Measurements from ENCODE around the gene SLC35C1. TPM values are rescaled to one million over a fixed set of nuclear protein-coding genes. Genes with fewer than 3 reads are reported as not detected.

SLC35C1 gene
- total RNA-seq, 1 experiment from 2014 or later: 9.5 TPM

- Histone ChIP-seq H3K36me3 (ENCODE audit: low read depth, low read length) (peaks cover 4% of the 10 kb centered on the region; the same call in 1 of the 2 replicates), H3K9me3 (ENCODE audit: low read length) (no peaks in the 10 kb centered on the region), H4K20me1 (ENCODE audit: low read length) (no peaks in the 10 kb centered on the region), H3K27me3 (ENCODE audit: low read length) (no peaks in the 10 kb centered on the region), H3K9me2 (replicated peaks; ENCODE audit: low read length) (no peaks in the 10 kb centered on the region), H3K4me3 (ENCODE audit: low read length) (no peak overlapping the region), H3K79me2 (ENCODE audit: low read length) (no peaks in the 10 kb centered on the region), H3K4me1 (ENCODE audit: insufficient read depth, low read length) (no peaks in the 10 kb centered on the region), H3F3A (ENCODE audit: low read length, unreplicated experiment) (no peaks in the 10 kb centered on the region), H2AFZ (ENCODE audit: low read length) (no peak overlapping the region), H3K27ac (ENCODE audit: low read length) (no peak overlapping the region), H3K9ac (ENCODE audit: low read length) (no peak overlapping the region), H3K4me2 (ENCODE audit: low read length) (no peak overlapping the region)
- intact Hi-C loops (cut with micrococcal nuclease): no loop called here
- BruUV-seq (replicated peaks): no TSS peak
- TF ChIP-seq EZH2phosphoT487 (IDR thresholded peaks at IDR 0.05; ENCODE audit: borderline replicate concordance, low read length) (no peak), EZH2 (IDR thresholded peaks at IDR 0.05; ENCODE audit: low read length, unreplicated experiment) (no peak)
- ATAC-seq (no peak), DNase-seq (no peak)
- CTCF ChIA-PET: no interaction called here
- POLR2A ChIA-PET (ENCODE audit: unreplicated experiment): no interaction called here
These were observed 55.4 kb downstream of the SLC35C1 start for GRCh38 chr11:45860348-45860747.

DNA sequence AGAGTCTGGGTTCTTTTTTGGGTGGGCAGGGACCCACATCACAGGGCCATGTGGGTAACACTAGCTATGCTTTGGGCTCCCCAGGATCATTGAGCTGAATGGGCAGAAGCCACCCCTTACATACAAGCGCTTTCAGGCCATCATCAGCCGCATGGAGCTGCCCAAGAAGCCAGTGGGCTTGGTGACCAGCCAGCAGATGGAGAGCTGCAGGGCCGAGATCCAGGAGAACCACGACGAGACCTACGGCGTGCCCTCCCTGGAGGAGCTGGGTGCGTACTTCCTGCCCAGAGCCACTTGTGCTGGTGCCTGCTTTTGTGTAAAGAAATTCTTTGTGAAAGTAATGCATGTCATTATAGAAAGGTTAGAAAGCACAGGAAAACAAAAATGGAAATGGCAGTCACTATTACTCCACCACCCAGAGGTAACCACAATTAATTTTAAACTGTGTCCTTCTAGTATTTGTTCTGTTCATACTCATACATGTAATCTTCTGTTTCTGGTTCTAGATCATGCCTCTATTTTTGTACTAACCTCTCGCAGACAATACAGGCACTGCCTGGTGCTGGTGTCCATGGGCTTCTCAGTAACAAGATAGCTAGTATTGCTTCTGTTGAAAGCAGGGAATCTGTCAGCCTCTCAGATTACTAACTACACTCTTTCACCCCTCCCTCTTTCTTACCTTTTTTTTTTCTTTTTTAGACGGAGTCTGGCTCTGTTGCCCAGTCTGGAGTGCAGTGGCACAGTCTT is 56.0 kb downstream of the SLC35C1 start:
- no peaks in the 10 kb centered on the region for H3K4me1 ChIP-seq (ENCODE audit: insufficient read depth, low read length)
- H2AFZ ChIP-seq (ENCODE audit: low read length): no peak overlapping the region
- no peak for TF ChIP-seq EZH2phosphoT487 (IDR thresholded peaks at IDR 0.05; ENCODE audit: borderline replicate concordance, low read length)
- H3K9me2 ChIP-seq (replicated peaks; ENCODE audit: low read length): no peaks in the 10 kb centered on the region
- no peaks in the 10 kb centered on the region for H4K20me1 ChIP-seq (ENCODE audit: low read length)
- no peak overlapping the region for H3K4me3 ChIP-seq (ENCODE audit: low read length)
- H3K4me2 ChIP-seq (ENCODE audit: low read length): no peak overlapping the region
- intact Hi-C loops (cut with micrococcal nuclease): no loop called here
- ChIA-PET POLR2A (ENCODE audit: unreplicated experiment) (no interaction called here), CTCF (no interaction called here)
- BruUV-seq (replicated peaks): no TSS peak
- no peaks in the 10 kb centered on the region for H3K9me3 ChIP-seq (ENCODE audit: low read length)
- H3K79me2 ChIP-seq (ENCODE audit: low read length): no peaks in the 10 kb centered on the region
- no peak for DNase-seq
- no peak overlapping the region for H3K9ac ChIP-seq (ENCODE audit: low read length)
- H3K36me3 ChIP-seq (ENCODE audit: low read depth, low read length): peaks cover 3% of the 10 kb centered on the region; the same call in 1 of the 2 replicates
- no peak for ATAC-seq
- no peaks in the 10 kb centered on the region for H3K27me3 ChIP-seq (ENCODE audit: low read length)
- H3K27ac ChIP-seq (ENCODE audit: low read length): no peak overlapping the region
- H3F3A ChIP-seq (ENCODE audit: low read length, unreplicated experiment): no peaks in the 10 kb centered on the region

Other genes starting within 250 kb of the SLC35C1 start
- gene CHST1, start 139.5 kb upstream of the SLC35C1 start, total RNA-seq (2014; rRNA removed): not detected in 2 replicates
- gene CRY2, start 42.3 kb downstream of the SLC35C1 start, total RNA-seq (2014; rRNA removed): 9.5 and 12.4 TPM in 2 replicates
- gene MAPK8IP1, start 80.5 kb downstream of the SLC35C1 start, total RNA-seq (2014; rRNA removed): 7.1 and 10.5 TPM in 2 replicates
- gene FREY1, start 102.1 kb downstream of the SLC35C1 start, total RNA-seq (2014; rRNA removed): 0.15 and 2.1 TPM in 2 replicates
- gene PEX16, start 112.7 kb downstream of the SLC35C1 start, total RNA-seq (2014; rRNA removed): 43.5 and 56.7 TPM in 2 replicates
- gene LARGE2, start 117.5 kb downstream of the SLC35C1 start, total RNA-seq (2014; rRNA removed): 18.4 and 19.6 TPM in 2 replicates